GM18511 (cell line): Measurements from ENCODE around the gene PHF20.
"Not testable (repeated sequence)": the region's sequence is repeated elsewhere in the genome, so short reads cannot be mapped to it uniquely, and the experiment has no call there.

Source experiments
- ATAC-seq: cut with Tn5 transposase; IDR thresholded peaks from one replicate; pipeline ENCODE4 v1.9.1; 2021; ENCODE audit warnings: mild to moderate bottlenecking, moderate library complexity; ENCODE audit not compliant: unreplicated experiment

Gene PHF20

GRCh38 chr20:35837577-35838195 is 65.9 kb downstream of the PHF20 start:
- ATAC-seq, result no peak

- ATAC-seq, result no peak
These were observed 66.4 kb downstream of the PHF20 start for GRCh38 chr20:35838205-35838604.

GRCh38 chr20:35839904-35840303 is 68.1 kb downstream of the PHF20 start:
- no peak for ATAC-seq

GRCh38 chr20:35840421-35840820 is 68.6 kb downstream of the PHF20 start:
- ATAC-seq, result no peak

- ATAC-seq, result no peak
These were observed 70.5 kb downstream of the PHF20 start for GRCh38 chr20:35842361-35842760.

- ATAC-seq, result not testable (repeated sequence)
These were observed 72.1 kb downstream of the PHF20 start for GRCh38 chr20:35843894-35844293.

GRCh38 chr20:35845561-35845960 is 73.7 kb downstream of the PHF20 start:
- ATAC-seq, result no peak

GRCh38 chr20:35849706-35850105 is 77.9 kb downstream of the PHF20 start:
- no peak for ATAC-seq

- ATAC-seq, result not testable (repeated sequence)
These were observed 79.8 kb downstream of the PHF20 start for GRCh38 chr20:35851659-35852058.

- no peak for ATAC-seq
These were observed 83.0 kb downstream of the PHF20 start for GRCh38 chr20:35854713-35855348.

GRCh38 chr20:35855641-35856040 is 83.8 kb downstream of the PHF20 start:
- ATAC-seq, result not testable (repeated sequence)

GRCh38 chr20:35856866-35857265 is 85.1 kb downstream of the PHF20 start:
- ATAC-seq, result no peak

GRCh38 chr20:35866418-35867202 is 94.8 kb downstream of the PHF20 start:
- ATAC-seq, result no peak

- no peak for ATAC-seq
These were observed 98.9 kb downstream of the PHF20 start for GRCh38 chr20:35870541-35871258.

GRCh38 chr20:35871259-35871771 is 99.5 kb downstream of the PHF20 start:
- ATAC-seq, result no peak

- no peak for ATAC-seq
These were observed 104.2 kb downstream of the PHF20 start for GRCh38 chr20:35876033-35876320.

- ATAC-seq, result no peak
These were observed 105.8 kb downstream of the PHF20 start for GRCh38 chr20:35877611-35878010.

- no peak for ATAC-seq
These were observed 106.4 kb downstream of the PHF20 start for GRCh38 chr20:35878113-35878625.

GRCh38 chr20:35881676-35882075 is 109.9 kb downstream of the PHF20 start:
- ATAC-seq, result no peak

- not testable (repeated sequence) for ATAC-seq
These were observed 110.8 kb downstream of the PHF20 start for GRCh38 chr20:35882427-35883161.
